K562 (cell line): ENCODE measurements around the gene IRF2BP2. TPM values are rescaled to one million over a fixed set of nuclear protein-coding genes. Genes with fewer than 3 reads are reported as not detected.

Experiments
- AFF4 ChIP-seq: sonication (generic); formaldehyde crosslinking; IDR thresholded peaks from 2 replicates; pipeline ENCODE4 v1.8.0; 2023; ENCODE audit warnings: mild to moderate bottlenecking, missing genetic modification reagents
- ARID3A ChIP-seq: IDR thresholded peaks from 2 replicates; pipeline ENCODE4 v1.6.1; 2012; ENCODE audit warnings: low read depth, low read length, improper control_type of control experiment, borderline replicate concordance
- ATF7 ChIP-seq: fragments of 450-650 bp; IDR thresholded peaks from 2 replicates; pipeline ENCODE4 v1.7.1; 2014; ENCODE audit warnings: mild to moderate bottlenecking, moderate library complexity
- BCOR ChIP-seq: fragments of 450-650 bp; IDR thresholded peaks from 2 replicates; pipeline ENCODE4 v1.6.1; 2016
- CTBP1 ChIP-seq: fragments of 450-650 bp; IDR thresholded peaks from 2 replicates; pipeline ENCODE4 v1.6.1; 2016; ENCODE audit warnings: borderline replicate concordance
- DACH1 ChIP-seq: fragments of 450-650 bp; IDR thresholded peaks from 2 replicates; pipeline ENCODE4 v1.6.1; 2018; ENCODE audit not compliant: partially characterized antibody
- EP300 ChIP-seq: IDR thresholded peaks from 2 replicates; pipeline ENCODE4 v1.6.1; 2012; ENCODE audit warnings: low read length, improper control_type of control experiment
- GABPB2 ChIP-seq: fragments of 250-450 bp; sonication (Bioruptor Pico); conservative IDR thresholded peaks from 2 replicates; pipeline ENCODE4 v1.5.1; 2021; ENCODE audit warnings: mild to moderate bottlenecking
- KDM2B ChIP-seq: fragments of 250-450 bp; sonication (Bioruptor Pico); IDR thresholded peaks from 2 replicates; pipeline ENCODE4 v1.8.0; 2021; ENCODE audit warnings: mild to moderate bottlenecking, moderate library complexity
- NCOA4 ChIP-seq: fragments of 450-650 bp; IDR thresholded peaks from 2 replicates; pipeline ENCODE4 v1.6.1; 2018; ENCODE audit warnings: mild to moderate bottlenecking; ENCODE audit not compliant: partially characterized antibody
- RCOR1 ChIP-seq, 2 experiments: IDR thresholded peaks; 2 replicates each; pipeline ENCODE4 v1.6.1; 2012; ENCODE audit warnings: low read depth in 2 of 2, low read length in 2 of 2, borderline replicate concordance in 1 of 2, improper control_type of control experiment in 1 of 2
- SOX6 ChIP-seq: fragments of 450-650 bp; IDR thresholded peaks from 2 replicates; pipeline ENCODE4 v1.6.1; 2014; ENCODE audit warnings: mild to moderate bottlenecking
- STAT5B ChIP-seq: fragments of 250-450 bp; sonication (Bioruptor Pico); IDR thresholded peaks from 2 replicates; pipeline ENCODE4 v1.8.0; 2021; ENCODE audit warnings: mild to moderate bottlenecking, inconsistent platforms
- TCF7L2 ChIP-seq: fragments of 150-350 bp; IDR thresholded peaks from 2 replicates; pipeline ENCODE4 v1.6.1; 2016; ENCODE audit warnings: low read depth, mild to moderate bottlenecking, low read length, moderate library complexity
- TGIF2 ChIP-seq: sonication (generic); formaldehyde crosslinking; IDR thresholded peaks from 2 replicates; pipeline ENCODE4 v1.8.1; 2022; ENCODE audit warnings: mild to moderate bottlenecking, missing genetic modification reagents, moderate library complexity
- TSC22D4 ChIP-seq: fragments of 450-650 bp; IDR thresholded peaks from 2 replicates; pipeline ENCODE4 v1.6.1; 2016; ENCODE audit warnings: missing genetic modification characterization, missing biosample characterization, control low read depth
- ZNF384 ChIP-seq: IDR thresholded peaks from 2 replicates; pipeline ENCODE4 v1.6.1; 2012; ENCODE audit warnings: low read depth, low read length, improper control_type of control experiment
- polyA plus RNA-seq, 8 experiments: library from polyadenylated mRNA; depleted of rRNA in 4 of 8; stranded (reverse) in 5 of 8; unstranded in 3 of 8; fragments of >200 nt; fragmentation: Nextera tagmentation in 2 of 8; fragmentation: Illumina TruSeq in 1 of 8; extraction: Ambion mirVana in 2 of 8; extraction: Trizol in 1 of 8; gene quantifications; 2 replicates each; pipeline versions ENCODE4 v1.2.1 to v1.2.3, GENCODE V29; 2011 to 2014; ENCODE audit warnings: inconsistent platforms in 1 of 8, missing spikeins in 1 of 8
- total RNA-seq, 7 experiments: library from RNA; depleted of rRNA in 6 of 7; stranded (reverse); fragments of >200 nt in 6 of 7; fragmentation: Illumina TruSeq in 2 of 7; extraction: Trizol in 2 of 7; gene quantifications; 2 replicates each; pipeline versions ENCODE4 v1.2.1 to v1.2.3, GENCODE V29; 2011 to 2021; ENCODE audit warnings: low replicate concordance in 1 of 7
- TF ChIP-seq, protein P1 (sequence below): conservative IDR thresholded peaks from 2 replicates; pipeline ENCODE4 v1.6.1; 2011; ENCODE audit warnings: low read depth, mild to moderate bottlenecking, low read length; ENCODE audit not compliant: control insufficient read depth
- TF ChIP-seq, protein P2 (sequence below): sonication (generic); formaldehyde crosslinking; IDR thresholded peaks from 2 replicates; pipeline ENCODE4 v1.9.0; 2022; ENCODE audit warnings: mild to moderate bottlenecking, missing genetic modification reagents
- TF ChIP-seq, protein P3 (sequence below): fragments of 250-450 bp; sonication (Bioruptor Pico); IDR thresholded peaks from 2 replicates; pipeline ENCODE4 v1.9.0; 2021; ENCODE audit warnings: mild to moderate bottlenecking

IRF2BP2 gene
- total and polyA plus RNA-seq, 9 of the 15 experiments (the other 6 are each of a cell fraction or from before 2014, with no cell fraction given) = 7.7 to 68.6 (median 22.1) TPM

GRCh38 chr1:234597894-234598293, 12.1 kb downstream of the IRF2BP2 start (continued):
- TF ChIP-seq ATF7 (0 out of 2 replicates have a peak, but pooled peaks have one; percentile 27), KDM2B (no peak), CTBP1 (no peak), TCF7L2 (no peak), AFF4 (0 out of 2 replicates have a peak, but pooled peaks have one; percentile 19), ZNF384 (0 out of 2 replicates have a peak, but pooled peaks have one; percentile 32), GABPB2 (no peak), EP300 (peak; percentile 37; the same call in 1 of the 2 replicates), NCOA4 (no peak), SOX6 (0 out of 2 replicates have a peak, but pooled peaks have one; percentile 19), TGIF2 (CRISPR knock-in tag) (no peak), STAT5B (CRISPR knock-in tag) (no peak), DACH1 (peak; percentile 30), BCOR (no peak), ARID3A (peak; percentile 79; the same call in 1 of the 2 replicates), RCOR1 (IDR thresholded peaks at IDR 0.05; ENCODE audit: borderline replicate concordance in 1 of 2, low read depth in 2 of 2, low read length in 2 of 2) (0 out of 4 replicates have a peak, but pooled peaks of 1 of the 2 experiments have one; percentile 6), TSC22D4 (tag) (no peak)
- TF ChIP-seq, protein P1, sequence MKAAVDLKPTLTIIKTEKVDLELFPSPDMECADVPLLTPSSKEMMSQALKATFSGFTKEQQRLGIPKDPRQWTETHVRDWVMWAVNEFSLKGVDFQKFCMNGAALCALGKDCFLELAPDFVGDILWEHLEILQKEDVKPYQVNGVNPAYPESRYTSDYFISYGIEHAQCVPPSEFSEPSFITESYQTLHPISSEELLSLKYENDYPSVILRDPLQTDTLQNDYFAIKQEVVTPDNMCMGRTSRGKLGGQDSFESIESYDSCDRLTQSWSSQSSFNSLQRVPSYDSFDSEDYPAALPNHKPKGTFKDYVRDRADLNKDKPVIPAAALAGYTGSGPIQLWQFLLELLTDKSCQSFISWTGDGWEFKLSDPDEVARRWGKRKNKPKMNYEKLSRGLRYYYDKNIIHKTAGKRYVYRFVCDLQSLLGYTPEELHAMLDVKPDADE = no peak
- TF ChIP-seq, protein P2, sequence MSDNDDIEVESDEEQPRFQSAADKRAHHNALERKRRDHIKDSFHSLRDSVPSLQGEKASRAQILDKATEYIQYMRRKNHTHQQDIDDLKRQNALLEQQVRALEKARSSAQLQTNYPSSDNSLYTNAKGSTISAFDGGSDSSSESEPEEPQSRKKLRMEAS (CRISPR knock-in tag) = no peak
- TF ChIP-seq, protein P3, sequence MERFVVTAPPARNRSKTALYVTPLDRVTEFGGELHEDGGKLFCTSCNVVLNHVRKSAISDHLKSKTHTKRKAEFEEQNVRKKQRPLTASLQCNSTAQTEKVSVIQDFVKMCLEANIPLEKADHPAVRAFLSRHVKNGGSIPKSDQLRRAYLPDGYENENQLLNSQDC (CRISPR knock-in tag) = no peak
